ENCODE results near the gene DYNC2LI1.

Gene DYNC2LI1

DNA sequence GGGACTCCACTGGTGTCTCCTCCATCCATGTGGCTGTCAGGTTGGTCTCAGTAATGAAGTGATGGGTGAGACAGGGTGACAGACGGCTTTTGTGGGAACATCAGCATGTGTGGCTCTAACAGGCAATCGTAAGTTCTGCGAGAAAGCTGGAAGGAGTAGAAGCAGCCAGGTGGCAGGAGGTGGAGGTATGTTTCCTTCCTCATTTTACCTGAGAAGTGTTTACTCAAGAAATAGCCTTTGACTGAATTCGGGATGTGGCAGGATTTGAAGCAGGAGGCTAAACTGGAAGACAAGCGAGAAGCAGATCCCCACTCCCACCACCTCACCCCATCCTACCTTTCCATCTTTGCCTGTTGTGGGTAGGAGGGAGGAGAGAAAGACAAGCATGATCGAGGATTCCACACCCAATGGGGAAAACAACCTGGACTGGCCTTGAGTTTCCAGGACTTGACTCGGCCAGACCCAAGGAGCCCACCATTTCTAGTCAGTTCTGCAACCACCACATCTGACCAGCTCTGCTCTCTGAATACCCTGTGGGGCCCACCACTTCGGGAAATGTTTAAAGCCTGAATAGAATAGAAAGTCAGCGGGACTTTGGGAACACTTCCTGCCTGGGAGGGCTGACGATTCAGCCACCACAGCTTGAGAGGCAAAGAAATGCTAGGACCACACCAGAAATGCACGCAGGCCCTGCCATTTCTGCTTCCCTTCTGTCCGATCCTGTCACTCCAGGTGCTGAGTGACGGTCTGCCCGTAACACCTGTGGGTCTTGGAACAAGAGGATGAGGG, 66.1 kb downstream of the DYNC2LI1 start:
- no peaks in the 10 kb centered on the region for H3K36me3 Mint-ChIP-seq (ENCODE audit: low read depth)
- H3K4me3 Mint-ChIP-seq: no peak overlapping the region
- ATAC-seq (no peak), DNase-seq (no peak)
- H3K9me3 Mint-ChIP-seq: no peaks in the 10 kb centered on the region
- H3K27ac Mint-ChIP-seq: no peak overlapping the region
- no peaks in the 10 kb centered on the region for H3K4me1 Mint-ChIP-seq
- peaks cover 1% of the 10 kb centered on the region for H3K27me3 Mint-ChIP-seq

DNA sequence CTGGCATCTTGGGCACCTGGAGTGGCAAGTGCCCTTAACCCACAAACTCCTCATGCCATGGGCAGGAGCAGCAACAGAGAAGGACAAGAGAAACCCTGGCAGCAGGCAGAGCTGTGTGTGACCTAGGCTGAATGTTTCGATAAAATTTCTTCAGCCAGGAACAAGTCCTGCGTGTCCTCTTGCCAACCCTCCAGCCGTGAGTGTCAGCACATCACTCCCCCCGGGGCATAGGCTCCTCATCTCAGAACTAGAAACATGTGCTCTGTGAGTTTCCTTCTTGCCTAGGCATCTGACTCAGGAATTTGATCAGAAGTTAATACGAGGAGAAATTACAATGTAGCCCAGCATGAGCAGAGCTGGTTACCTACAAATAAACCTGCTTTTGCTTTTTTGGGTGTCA, 67.1 kb downstream of the DYNC2LI1 start:
- H3K9me3 Mint-ChIP-seq: no peaks in the 10 kb centered on the region
- H3K27me3 Mint-ChIP-seq: peaks cover 1% of the 10 kb centered on the region
- no peak overlapping the region for H3K27ac Mint-ChIP-seq
- no peak overlapping the region for H3K4me3 Mint-ChIP-seq
- no peaks in the 10 kb centered on the region for H3K36me3 Mint-ChIP-seq (ENCODE audit: low read depth)
- no peaks in the 10 kb centered on the region for H3K4me1 Mint-ChIP-seq
- DNase-seq (no peak), ATAC-seq (no peak)

DNA sequence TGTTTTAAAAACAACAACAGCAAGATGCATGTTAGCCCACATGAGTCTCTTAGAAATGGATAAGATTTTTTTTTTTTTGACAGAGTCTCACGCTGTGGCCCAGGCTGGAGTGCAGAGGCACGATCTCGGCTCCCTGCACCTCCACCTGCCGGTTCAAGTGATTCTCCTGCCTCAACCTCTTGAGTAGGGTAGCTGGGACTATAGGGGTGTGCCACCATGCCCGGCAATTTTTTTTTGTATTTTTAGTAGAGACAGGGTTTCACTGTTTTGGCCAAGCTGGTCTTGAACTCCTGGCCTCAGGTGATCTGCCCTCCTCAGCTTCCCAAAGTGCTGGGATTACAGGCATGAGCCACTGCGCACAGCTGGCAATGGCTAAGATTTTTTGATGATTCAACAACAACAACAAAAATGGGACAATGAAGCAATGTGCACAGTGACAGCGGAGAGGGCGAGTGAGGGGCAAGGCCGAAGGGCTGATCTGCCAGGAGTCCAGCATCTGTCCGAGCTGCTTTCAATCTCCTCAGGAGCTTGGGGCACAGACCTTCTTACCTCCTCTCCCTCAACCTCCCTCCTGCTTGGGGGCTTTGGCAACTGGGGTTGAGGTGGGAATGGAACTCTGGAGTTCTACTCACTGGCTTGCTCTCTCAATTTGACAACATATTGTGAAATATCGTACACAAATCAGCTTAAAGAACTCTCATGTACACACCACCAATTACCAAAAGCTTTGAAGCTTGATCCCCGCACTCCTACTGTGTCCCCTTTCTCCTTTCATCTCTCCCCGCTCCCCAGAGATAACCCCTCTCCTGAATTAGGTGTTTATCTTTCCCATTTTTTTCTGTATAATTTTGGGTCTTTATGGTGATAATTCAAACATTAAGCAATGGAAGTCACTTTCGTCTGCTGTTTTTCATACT, 68.4 kb downstream of the DYNC2LI1 start:
- ATAC-seq (no peak), DNase-seq (no peak)
- Mint-ChIP-seq H3K4me1 (no peaks in the 10 kb centered on the region), H3K27me3 (no peaks in the 10 kb centered on the region), H3K9me3 (no peaks in the 10 kb centered on the region), H3K36me3 (ENCODE audit: low read depth) (no peaks in the 10 kb centered on the region), H3K27ac (no peak overlapping the region), H3K4me3 (no peak overlapping the region)

DNA sequence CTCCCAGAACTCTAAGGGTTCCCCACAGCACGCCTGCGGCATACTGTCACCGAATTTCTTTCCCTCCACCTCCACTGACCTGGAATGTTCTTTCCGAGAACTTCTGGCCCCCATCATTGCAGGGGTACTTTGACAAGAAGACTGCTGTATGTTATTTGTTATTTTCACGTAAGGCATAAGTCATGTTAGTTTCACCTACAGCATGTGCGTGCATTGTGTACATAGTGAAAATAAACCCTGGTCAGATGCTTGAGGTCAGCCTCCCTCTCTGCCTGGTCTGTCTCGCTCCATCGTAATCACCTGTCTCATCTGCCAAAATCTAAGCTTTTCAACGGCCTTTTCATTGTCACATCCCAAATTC, 69.0 kb downstream of the DYNC2LI1 start:
- Mint-ChIP-seq H3K27ac (no peak overlapping the region), H3K36me3 (ENCODE audit: low read depth) (no peaks in the 10 kb centered on the region), H3K4me3 (no peak overlapping the region), H3K9me3 (no peaks in the 10 kb centered on the region), H3K4me1 (no peaks in the 10 kb centered on the region), H3K27me3 (no peaks in the 10 kb centered on the region)
- DNase-seq (no peak), ATAC-seq (no peak)

DNA sequence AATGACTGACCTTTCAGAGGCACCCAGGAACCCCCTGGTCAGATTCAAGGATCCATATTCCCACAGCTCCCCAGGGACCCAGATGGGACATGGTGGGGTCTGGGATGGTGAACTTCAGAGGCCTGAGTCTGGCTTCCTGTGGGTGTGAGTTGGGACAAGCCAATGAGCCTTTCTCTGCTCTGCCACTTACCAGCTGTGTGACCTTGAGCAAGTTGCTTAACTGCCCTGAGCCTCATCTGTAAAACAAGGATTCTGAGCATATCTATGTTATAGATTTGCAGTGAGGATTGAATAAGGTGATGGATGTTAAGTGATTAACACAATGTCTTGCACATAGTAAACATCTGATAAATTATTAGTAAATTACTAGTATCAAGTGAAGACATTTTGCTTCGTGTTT, 71.3 kb downstream of the DYNC2LI1 start:
- H3K4me3 Mint-ChIP-seq: no peak overlapping the region
- no peaks in the 10 kb centered on the region for H3K9me3 Mint-ChIP-seq
- no peak overlapping the region for H3K27ac Mint-ChIP-seq
- no peaks in the 10 kb centered on the region for H3K36me3 Mint-ChIP-seq (ENCODE audit: low read depth)
- H3K4me1 Mint-ChIP-seq: no peaks in the 10 kb centered on the region
- DNase-seq (no peak), ATAC-seq (no peak)
- H3K27me3 Mint-ChIP-seq: no peaks in the 10 kb centered on the region

DNA sequence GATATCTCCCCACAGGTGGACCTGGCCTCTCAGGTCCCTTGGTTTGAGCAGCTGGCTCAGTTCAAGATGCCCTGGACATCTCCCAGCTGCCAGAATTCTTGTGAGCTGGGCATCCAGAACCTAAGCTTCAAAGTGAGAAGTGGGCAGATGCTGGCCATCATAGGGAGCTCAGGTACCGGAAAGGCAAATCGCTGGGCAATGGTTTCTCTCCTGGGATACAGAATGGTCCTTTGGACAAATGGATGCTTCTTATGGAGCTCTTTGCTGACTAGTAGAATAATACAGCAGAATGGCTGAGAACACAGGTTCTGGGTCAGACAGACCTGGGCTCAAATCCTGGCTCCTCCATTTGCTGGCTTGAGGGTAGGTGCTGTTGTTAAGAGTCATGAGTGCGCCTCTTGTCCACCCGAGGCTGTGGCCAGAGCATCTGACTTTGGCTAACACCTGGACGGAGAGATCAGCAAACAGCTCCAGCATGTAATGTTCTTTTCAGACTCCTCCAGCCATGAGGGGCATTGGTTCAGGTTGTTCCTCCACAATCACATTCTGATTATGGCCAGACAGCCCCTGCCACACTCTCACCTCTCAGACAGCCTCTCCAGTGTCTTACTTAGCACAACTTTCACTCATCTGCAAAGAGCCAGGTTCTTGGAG, 72.4 kb downstream of the DYNC2LI1 start:
- Mint-ChIP-seq H3K27ac (no peak overlapping the region), H3K36me3 (ENCODE audit: low read depth) (no peaks in the 10 kb centered on the region), H3K9me3 (no peaks in the 10 kb centered on the region), H3K27me3 (no peaks in the 10 kb centered on the region), H3K4me3 (no peak overlapping the region), H3K4me1 (no peaks in the 10 kb centered on the region)
- no peak for ATAC-seq
- no peak for DNase-seq

DNA sequence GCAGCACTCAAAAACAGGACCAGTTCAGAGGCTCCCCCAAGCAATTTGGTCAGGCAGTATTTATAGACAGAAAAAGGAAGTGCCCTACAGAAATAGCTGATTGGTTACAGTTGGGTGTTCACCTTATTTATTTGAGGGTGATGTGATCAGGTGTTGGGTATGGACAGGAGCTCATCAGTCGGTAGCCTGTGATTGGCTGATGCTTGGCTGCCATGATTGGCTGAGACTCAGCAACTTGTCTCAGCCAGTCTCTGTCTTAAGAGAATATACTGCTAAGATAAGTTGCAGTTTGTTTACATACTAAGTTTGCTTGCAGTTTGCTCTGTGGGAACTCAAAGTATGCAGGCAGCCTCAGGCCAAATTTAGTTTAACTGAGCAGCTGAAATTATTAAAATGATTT, 74.4 kb downstream of the DYNC2LI1 start:
- Mint-ChIP-seq H3K27ac (no peak overlapping the region), H3K36me3 (ENCODE audit: low read depth) (no peaks in the 10 kb centered on the region), H3K9me3 (no peaks in the 10 kb centered on the region), H3K27me3 (peaks cover 4% of the 10 kb centered on the region), H3K4me1 (no peaks in the 10 kb centered on the region), H3K4me3 (no peak overlapping the region)
- no peak for DNase-seq
- no peak for ATAC-seq

DNA sequence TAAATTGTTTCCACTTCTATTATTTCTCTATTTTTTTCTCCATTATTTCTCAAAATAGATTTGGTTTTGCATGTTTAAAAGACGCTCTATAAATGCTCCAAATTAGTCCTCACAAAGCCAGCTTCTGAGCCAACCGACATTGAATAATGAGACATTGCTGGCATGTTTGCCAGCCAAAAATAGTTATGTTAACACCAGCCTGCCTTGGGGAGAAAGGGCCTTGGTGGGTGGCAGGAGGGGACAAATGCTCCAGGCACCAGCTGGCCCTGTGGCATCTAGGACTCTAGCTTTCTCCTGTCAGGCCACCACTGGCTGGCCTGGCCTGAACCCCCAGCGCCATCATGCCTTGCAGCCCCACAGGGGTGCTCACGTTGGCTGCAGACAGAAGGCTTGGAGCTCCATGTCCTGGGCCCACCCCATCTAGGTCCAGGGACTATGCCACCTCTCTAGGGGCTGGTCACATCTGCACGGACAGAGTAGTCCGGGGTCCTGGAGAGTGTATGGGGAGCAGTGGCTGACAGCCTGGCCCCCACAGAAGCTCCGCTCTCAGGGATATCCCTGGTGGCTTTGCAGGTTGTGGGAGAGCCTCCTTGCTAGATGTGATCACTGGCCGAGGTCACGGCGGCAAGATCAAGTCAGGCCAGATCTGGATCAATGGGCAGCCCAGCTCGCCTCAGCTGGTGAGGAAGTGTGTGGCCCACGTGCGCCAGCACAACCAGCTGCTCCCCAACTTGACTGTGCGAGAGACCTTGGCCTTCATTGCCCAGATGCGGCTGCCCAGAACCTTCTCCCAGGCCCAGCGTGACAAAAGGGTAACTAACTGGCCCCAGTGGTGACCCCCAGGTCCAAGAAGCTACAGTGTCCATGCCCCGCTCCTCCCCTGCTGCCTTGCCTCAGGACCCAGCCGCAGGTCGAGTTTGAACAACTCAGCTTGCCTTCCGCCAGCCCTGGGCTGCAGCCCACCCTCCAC, 77.5 kb downstream of the DYNC2LI1 start:
- no peaks in the 10 kb centered on the region for H3K4me1 Mint-ChIP-seq
- H3K27ac Mint-ChIP-seq: no peak overlapping the region
- DNase-seq: no peak
- H3K27me3 Mint-ChIP-seq: peaks cover 17% of the 10 kb centered on the region
- no peak for ATAC-seq
- no peaks in the 10 kb centered on the region for H3K9me3 Mint-ChIP-seq
- no peak overlapping the region for H3K4me3 Mint-ChIP-seq
- no peaks in the 10 kb centered on the region for H3K36me3 Mint-ChIP-seq (ENCODE audit: low read depth)

DNA sequence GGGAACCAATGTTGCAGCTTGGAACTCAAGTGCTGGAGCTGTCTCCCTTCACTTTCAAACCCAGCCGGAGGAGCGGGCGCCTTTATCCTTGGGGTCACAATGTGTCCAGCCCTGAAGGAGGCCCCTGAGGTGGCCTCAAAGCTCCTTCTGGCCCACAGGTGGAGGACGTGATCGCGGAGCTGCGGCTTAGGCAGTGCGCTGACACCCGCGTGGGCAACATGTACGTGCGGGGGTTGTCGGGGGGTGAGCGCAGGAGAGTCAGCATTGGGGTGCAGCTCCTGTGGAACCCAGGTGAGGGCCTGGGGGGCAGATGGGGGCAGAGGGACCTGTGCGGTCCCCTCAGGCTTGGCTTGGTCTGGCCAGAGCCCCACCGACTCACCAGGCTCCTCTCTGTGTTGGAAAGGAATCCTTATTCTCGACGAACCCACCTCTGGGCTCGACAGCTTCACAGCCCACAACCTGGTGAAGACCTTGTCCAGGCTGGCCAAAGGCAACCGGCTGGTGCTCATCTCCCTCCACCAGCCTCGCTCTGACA, 78.4 kb downstream of the DYNC2LI1 start:
- peaks cover 19% of the 10 kb centered on the region for H3K27me3 Mint-ChIP-seq
- H3K27ac Mint-ChIP-seq: no peak overlapping the region
- no peak for DNase-seq
- H3K4me3 Mint-ChIP-seq: no peak overlapping the region
- ATAC-seq: no peak
- no peaks in the 10 kb centered on the region for H3K9me3 Mint-ChIP-seq
- no peaks in the 10 kb centered on the region for H3K36me3 Mint-ChIP-seq (ENCODE audit: low read depth)
- H3K4me1 Mint-ChIP-seq: no peaks in the 10 kb centered on the region

DNA sequence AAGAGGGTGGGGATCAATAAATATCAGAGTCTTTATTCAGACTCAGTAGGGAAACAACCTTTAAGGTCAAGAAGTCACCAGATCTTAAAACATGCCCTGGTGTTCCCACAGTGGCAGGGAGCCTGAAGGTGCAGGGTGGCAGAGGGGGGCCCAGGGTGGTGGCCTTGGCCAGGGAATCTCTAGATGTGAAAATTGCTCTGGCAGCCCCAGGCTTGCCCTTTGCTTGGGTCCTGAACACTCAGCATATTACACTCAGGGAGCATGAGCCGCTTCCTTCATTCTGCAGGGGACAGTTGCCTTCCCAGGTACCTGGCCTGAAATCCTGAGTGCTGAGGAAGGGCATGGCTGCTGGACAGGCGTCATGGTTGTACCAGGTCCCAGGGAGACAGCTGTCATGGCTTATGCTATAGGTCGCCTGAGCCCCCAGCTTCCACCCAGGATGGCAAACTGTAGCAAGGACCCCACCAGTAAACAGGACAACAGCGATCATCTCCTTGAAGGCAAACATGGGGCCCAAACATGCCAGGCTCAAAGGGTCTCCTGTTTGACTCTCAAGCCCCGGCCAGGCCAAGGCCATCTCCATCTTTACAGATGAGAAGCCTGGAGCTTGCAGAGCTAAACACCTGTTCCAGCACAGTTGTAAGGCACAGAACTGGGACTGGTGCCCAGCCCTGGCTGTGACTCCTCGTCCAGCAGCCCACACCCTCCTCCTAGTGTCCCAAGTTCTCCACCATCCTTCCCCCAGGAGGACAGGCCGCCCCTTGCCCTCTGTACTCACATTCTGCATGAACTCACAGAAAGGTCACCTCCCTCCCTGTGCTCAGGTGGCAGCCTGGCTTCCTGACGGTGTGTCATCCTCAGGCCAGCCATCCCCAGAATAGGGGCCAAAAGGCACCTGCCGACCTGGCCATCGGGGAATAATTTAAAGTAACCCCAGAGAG, 79.6 kb downstream of the DYNC2LI1 start:
- Mint-ChIP-seq H3K4me1 (no peaks in the 10 kb centered on the region), H3K9me3 (no peaks in the 10 kb centered on the region), H3K36me3 (ENCODE audit: low read depth) (no peaks in the 10 kb centered on the region), H3K4me3 (no peak overlapping the region), H3K27me3 (peaks cover 23% of the 10 kb centered on the region), H3K27ac (no peak overlapping the region)
- ATAC-seq: no peak
- DNase-seq: no peak

DNA sequence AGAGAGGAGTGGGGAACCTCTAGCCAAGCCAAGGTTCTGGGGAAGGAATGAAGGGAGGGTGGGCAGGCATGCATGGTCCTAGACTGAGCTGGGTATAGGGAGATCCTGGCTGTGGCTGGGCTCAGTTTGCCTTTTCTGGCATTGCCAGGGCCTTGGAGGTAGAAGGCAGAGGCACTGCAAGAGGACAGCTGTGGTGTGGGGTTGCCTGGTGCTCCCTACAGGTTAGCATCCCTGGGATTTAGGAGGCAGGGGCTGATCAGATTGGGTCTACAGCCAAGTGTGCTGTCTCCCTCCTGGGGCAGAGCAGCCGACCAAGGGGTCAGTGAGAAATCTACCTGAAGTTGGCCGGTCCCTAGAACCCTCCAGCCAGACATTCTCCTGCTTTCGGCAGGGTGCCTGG, 80.8 kb downstream of the DYNC2LI1 start:
- no peak overlapping the region for H3K27ac Mint-ChIP-seq
- H3K27me3 Mint-ChIP-seq: peaks cover 27% of the 10 kb centered on the region
- no peak overlapping the region for H3K4me3 Mint-ChIP-seq
- H3K4me1 Mint-ChIP-seq: no peaks in the 10 kb centered on the region
- H3K9me3 Mint-ChIP-seq: no peaks in the 10 kb centered on the region
- DNase-seq (no peak), ATAC-seq (no peak)
- H3K36me3 Mint-ChIP-seq (ENCODE audit: low read depth): no peaks in the 10 kb centered on the region

DNA sequence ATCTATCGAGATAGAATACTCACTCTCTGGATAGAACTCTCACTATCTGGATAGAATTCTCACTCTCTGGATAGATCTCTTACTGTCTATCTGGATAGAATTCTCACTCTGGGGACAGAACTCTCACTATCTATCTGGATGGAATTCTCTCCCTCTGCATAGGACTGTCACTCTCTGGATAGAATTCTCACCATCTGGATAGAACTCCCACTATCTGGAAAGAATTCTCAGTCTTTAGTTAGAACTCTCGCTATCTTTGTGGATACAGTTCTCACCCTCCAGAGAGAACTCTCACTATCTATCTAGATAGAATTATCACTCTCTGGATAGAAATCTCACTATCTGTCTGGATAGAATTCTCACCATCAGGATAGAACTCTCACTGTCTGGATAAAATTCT, 81.5 kb downstream of the DYNC2LI1 start:
- ATAC-seq (no peak), DNase-seq (no peak)
- no peaks in the 10 kb centered on the region for H3K36me3 Mint-ChIP-seq (ENCODE audit: low read depth)

More for the DNA sequence above, 81.5 kb downstream of the DYNC2LI1 start:
- Mint-ChIP-seq H3K27ac (no peak overlapping the region), H3K4me3 (no peak overlapping the region), H3K27me3 (peaks cover 31% of the 10 kb centered on the region), H3K9me3 (no peaks in the 10 kb centered on the region), H3K4me1 (no peaks in the 10 kb centered on the region)

Measured in activated naive CD8-positive, alpha-beta T cell treated with anti-CD3 and anti-CD28 coated beads, Interleukin-2, amount 50 U/mL, for 24 hours (primary cell).